Endothelial cell of umbilical vein (primary cell): Measurements from ENCODE around the gene MRPS14. TPM values are rescaled to one million over a fixed set of nuclear protein-coding genes. Genes with fewer than 3 reads are reported as not detected.

Source experiments
- BruUV-seq: library from RNA; stranded (reverse); fragments of 400-500 nt; replicated peaks from 2 replicates; lab custom pipeline; 2021; lab: Mats Ljungman, UMichigan
- CTCF ChIA-PET: fragments of 300-600, 350-600 bp; sonication (Branson Sonifier 250); formaldehyde crosslinking; loops from one replicate; lab custom pipeline; 2021; ENCODE audit warnings: antibody characterized with exemption, inconsistent platforms; lab: Charles Lee
- POLR2A ChIA-PET: fragments of 300-600, 350-600 bp; sonication (Branson Sonifier 250); formaldehyde crosslinking; loops from one replicate; lab custom pipeline; 2021; ENCODE audit warnings: antibody characterized with exemption, inconsistent platforms; lab: Charles Lee
- DNase-seq: peaks from one replicate; pipeline ENCODE4 v3.0.0-alpha.2; 2011; ENCODE audit warnings: low read depth, low spot score
- FAIRE-seq: peaks from 2 replicates; lab custom pipeline; 2011; peaks lifted over from hg19 to GRCh38; lab: Jason Lieb, UNC
- H2AFZ ChIP-seq: 2 replicates; pipeline ENCODE4 v1.6.0; 2012; ENCODE audit warnings: low read depth, low read length, control low read depth, inconsistent platforms
- H3K27ac ChIP-seq: 2 replicates; pipeline ENCODE4 v1.5.1; 2011; ENCODE audit warnings: low read depth, mild to moderate bottlenecking, control low read depth, low read length, moderate library complexity; ENCODE audit not compliant: insufficient read depth
- H3K27me3 ChIP-seq, 2 experiments: 2 replicates each; pipeline versions ENCODE4 v1.6.0 to v1.6.1; 2011; ENCODE audit warnings: low read length in 2 of 2, mixed read lengths in 1 of 2; ENCODE audit not compliant: control insufficient read depth in 2 of 2, insufficient read depth in 2 of 2
- H3K36me3 ChIP-seq, 2 experiments: 2 replicates in 1 of 2; 3 replicates in 1 of 2; pipeline ENCODE4 v1.5.1; 2011; ENCODE audit warnings: low read length in 2 of 2, mild to moderate bottlenecking in 1 of 2, moderate library complexity in 1 of 2; ENCODE audit not compliant: control insufficient read depth in 2 of 2, insufficient read depth in 2 of 2; ENCODE audit errors: extremely low read depth in 1 of 2
- H3K4me1 ChIP-seq: 3 replicates; pipeline ENCODE4 v1.5.1; 2011; ENCODE audit warnings: mild to moderate bottlenecking, low read length; ENCODE audit not compliant: control insufficient read depth, insufficient read depth; ENCODE audit errors: extremely low read depth
- H3K4me2 ChIP-seq: 2 replicates; pipeline ENCODE4 v1.6.1; 2011; ENCODE audit warnings: low read length, control low read depth, mixed read lengths; ENCODE audit not compliant: insufficient read depth
- H3K4me3 ChIP-seq, 3 experiments: fragments of 200-600 bp in 1 of 3; sonication (generic), shearing (Covaris generic) in 1 of 3; replicated peaks in 1 of 3; 2 replicates each; pipeline ENCODE4 v1.5.1; 2011 to 2016; ENCODE audit warnings: control low read depth in 3 of 3, low read length in 3 of 3, mild to moderate bottlenecking in 2 of 3, inconsistent platforms in 1 of 3, low read depth in 1 of 3, moderate library complexity in 1 of 3; ENCODE audit not compliant: insufficient read depth in 1 of 3
- H3K79me2 ChIP-seq: 2 replicates; pipeline ENCODE4 v1.6.0; 2012; ENCODE audit warnings: low read length, inconsistent platforms; ENCODE audit not compliant: control insufficient read depth, insufficient read depth
- H3K9ac ChIP-seq: replicated peaks from 2 replicates; pipeline ENCODE3; 2011; ENCODE audit warnings: low read length, control low read depth; ENCODE audit not compliant: insufficient read depth; ENCODE audit errors: extremely low read depth
- H3K9me1 ChIP-seq: replicated peaks from 3 replicates; pipeline ENCODE4 v1.6.0; 2011; ENCODE audit warnings: mild to moderate bottlenecking, low read length; ENCODE audit not compliant: control insufficient read depth, insufficient read depth; ENCODE audit errors: extremely low read depth
- H3K9me3 ChIP-seq: replicated peaks from 2 replicates; pipeline ENCODE4 v1.5.1; 2012; ENCODE audit warnings: low read length, inconsistent platforms; ENCODE audit not compliant: control insufficient read depth, insufficient read depth
- H4K20me1 ChIP-seq: replicated peaks from 2 replicates; pipeline ENCODE3; 2011; ENCODE audit warnings: mild to moderate bottlenecking, low read length; ENCODE audit not compliant: control insufficient read depth, insufficient read depth; ENCODE audit errors: extremely low read depth
- CTCF ChIP-seq, 2 donors: IDR thresholded peaks; 1 replicate in 1 of 2; 2 replicates in 1 of 2; pipeline ENCODE4 v1.5.1; 2011; ENCODE audit warnings: low read length in 2 of 2, mild to moderate bottlenecking in 2 of 2, moderate library complexity in 2 of 2, control low read depth in 1 of 2, inconsistent platforms in 1 of 2, low read depth in 1 of 2; ENCODE audit not compliant: insufficient read depth in 1 of 2; ENCODE audit errors: extremely low read depth in 1 of 2
- EZH2 ChIP-seq: IDR thresholded peaks from 2 replicates; pipeline ENCODE4 v1.6.1; 2012; ENCODE audit warnings: borderline replicate concordance, low read depth, mild to moderate bottlenecking, moderate library complexity, low read length, inconsistent platforms; ENCODE audit not compliant: severe bottlenecking
- FOS ChIP-seq: IDR thresholded peaks from 2 replicates; pipeline ENCODE4 v1.6.1; 2011; ENCODE audit warnings: mild to moderate bottlenecking, low read length, moderate library complexity, borderline replicate concordance; ENCODE audit not compliant: insufficient read depth
- GATA2 ChIP-seq: IDR thresholded peaks from 2 replicates; pipeline ENCODE4 v1.7.0; 2011; ENCODE audit warnings: low read depth, mild to moderate bottlenecking, moderate library complexity, mixed read lengths, low read length; ENCODE audit not compliant: insufficient read length, insufficient read depth
- JUN ChIP-seq: IDR thresholded peaks from 2 replicates; pipeline ENCODE4 v1.6.1; 2011; ENCODE audit warnings: borderline replicate concordance, low read depth; ENCODE audit not compliant: insufficient read length, insufficient read depth
- MAX ChIP-seq: IDR thresholded peaks from 2 replicates; pipeline ENCODE4 v1.6.1; 2011; ENCODE audit not compliant: insufficient read depth, insufficient read length
- MYC ChIP-seq: IDR thresholded peaks from one replicate; pipeline ENCODE4 v1.6.1; 2011; ENCODE audit warnings: mild to moderate bottlenecking, low read depth, low read length
- POLR2A ChIP-seq: IDR thresholded peaks from 2 replicates; pipeline ENCODE4 v1.6.1; 2012; ENCODE audit warnings: low read depth, mild to moderate bottlenecking, control low read depth, low read length
- POLR2AphosphoS5 ChIP-seq: IDR thresholded peaks from 2 replicates; pipeline ENCODE4 v1.6.1; 2012; ENCODE audit warnings: low read depth, mild to moderate bottlenecking, control low read depth, low read length, moderate library complexity; ENCODE audit not compliant: insufficient read depth
- dilution Hi-C: fragments of 300-500 bp; cut with MboI; formaldehyde crosslinking; loops from one replicate; pipeline ENCODE4 v1.15.0; 2019; ENCODE audit warnings: low sequenced_read_pairs; ENCODE audit not compliant: extremely low pct_ligation_motif_present
- intact Hi-C: fragments of 100-400 bp; cut with micrococcal nuclease; formaldehyde crosslinking; loops from one replicate; pipeline ENCODE4 v1.10.0; 2022
- polyA plus RNA-seq, 4 experiments: library from polyadenylated mRNA; depleted of rRNA in 3 of 4; stranded (reverse) in 3 of 4; unstranded in 1 of 4; fragments of >200 nt; gene quantifications; 2 replicates each; pipeline versions ENCODE4 v1.2.1 to v1.2.3, GENCODE V29; 2011 to 2012; ENCODE audit warnings: missing spikeins in 1 of 4
- total RNA-seq: library from RNA; stranded (reverse); gene quantifications from 2 replicates; pipeline ENCODE4 v1.2.3, GENCODE V29; 2021

The MRPS14 gene
- total and polyA plus RNA-seq, 2 donors (not counting 3 experiments of a cell fraction or from before 2014, with no cell fraction given), result 29.5 to 31.8 TPM

GRCh38 chr1:174974711-174975119 is 48.5 kb downstream of the MRPS14 start:
- no peak overlapping the region for H2AFZ ChIP-seq
- no peaks in the 10 kb centered on the region for H3K9me1 ChIP-seq
- no peaks in the 10 kb centered on the region for H3K36me3 ChIP-seq
- H3K4me2 ChIP-seq, result no peak overlapping the region
- no peak overlapping the region for H3K9ac ChIP-seq
- no peak overlapping the region for H3K27ac ChIP-seq
- no TSS peak for BruUV-seq
- intact Hi-C loops, result no loop called here
- dilution Hi-C loops, result no loop called here
- FAIRE-seq, result no peak
- ChIA-PET POLR2A (no interaction called here), CTCF (no interaction called here)
- TF ChIP-seq POLR2AphosphoS5 (no peak), CTCF (IDR thresholded peaks at IDR 0.05; ENCODE audit: extremely low read depth in 1 of 2, insufficient read depth in 1 of 2, low read depth in 1 of 2, low read length in 2 of 2) (no peak), GATA2 (no peak), MAX (no peak), POLR2A (no peak), EZH2 (no peak), FOS (no peak), JUN (no peak), MYC (no peak)
- no peaks in the 10 kb centered on the region for H3K27me3 ChIP-seq
- no peaks in the 10 kb centered on the region for H4K20me1 ChIP-seq
- H3K79me2 ChIP-seq, result no peaks in the 10 kb centered on the region
- no peak for DNase-seq
- no peaks in the 10 kb centered on the region for H3K9me3 ChIP-seq
- no peaks in the 10 kb centered on the region for H3K4me1 ChIP-seq
- H3K4me3 ChIP-seq, result no peak overlapping the region
